GM12874 (cell line): Measurements from ENCODE around the gene C10orf143.

ENCODE experiments used
- CTCF ChIP-seq: IDR thresholded peaks from 2 replicates; pipeline ENCODE4 v1.5.1; 2011; ENCODE audit warnings: low read depth, mild to moderate bottlenecking, control low read depth, low read length, moderate library complexity; ENCODE audit not compliant: insufficient read depth

The C10orf143 gene

GRCh38 chr10:130062201-130062600 lies 48.4 kb downstream of the C10orf143 start:
- no peak for TF ChIP-seq CTCF

GRCh38 chr10:130061760-130062159 lies 48.9 kb downstream of the C10orf143 start:
- no peak for TF ChIP-seq CTCF

GRCh38 chr10:130054021-130054420 lies 56.6 kb downstream of the C10orf143 start:
- no peak for TF ChIP-seq CTCF

GRCh38 chr10:130053561-130053960 lies 57.1 kb downstream of the C10orf143 start:
- TF ChIP-seq CTCF: no peak

- TF ChIP-seq CTCF: no peak
These were observed 58.4 kb downstream of the C10orf143 start for GRCh38 chr10:130052193-130052592.

- TF ChIP-seq CTCF: no peak
These were observed 59.9 kb downstream of the C10orf143 start for GRCh38 chr10:130050721-130051120.

GRCh38 chr10:130049987-130050386 lies 60.6 kb downstream of the C10orf143 start:
- TF ChIP-seq CTCF: no peak

GRCh38 chr10:130049244-130049643 lies 61.4 kb downstream of the C10orf143 start:
- no peak for TF ChIP-seq CTCF
